GM18868 (cell line): ENCODE measurements around the gene BPI.
"Not testable (repeated sequence)": the region's sequence is repeated elsewhere in the genome, so short reads cannot be mapped to it uniquely, and the experiment has no call there.

Source experiments
- ATAC-seq: cut with Tn5 transposase; IDR thresholded peaks from one replicate; pipeline ENCODE4 v1.9.1; 2021; ENCODE audit warnings: mild to moderate bottlenecking, moderate library complexity; ENCODE audit not compliant: unreplicated experiment

The BPI gene

GRCh38 chr20:38302786-38303185, 1.2 kb upstream of the BPI start:
- ATAC-seq, result no peak

GRCh38 chr20:38304845-38305447, 990 bp downstream of the BPI start:
- ATAC-seq, result no peak

- ATAC-seq, result no peak
Observed at GRCh38 chr20:38305541-38305940, 1.6 kb downstream of the BPI start.

- no peak for ATAC-seq
Observed at GRCh38 chr20:38306379-38306778, 2.4 kb downstream of the BPI start.

GRCh38 chr20:38307371-38308046, 3.6 kb downstream of the BPI start:
- ATAC-seq, result no peak

- ATAC-seq, result no peak
Observed at GRCh38 chr20:38308047-38308438, 4.1 kb downstream of the BPI start.

GRCh38 chr20:38308447-38308846, 4.5 kb downstream of the BPI start:
- ATAC-seq, result no peak

- no peak for ATAC-seq
Observed at GRCh38 chr20:38311091-38311490, 7.1 kb downstream of the BPI start.

GRCh38 chr20:38311491-38311890, 7.5 kb downstream of the BPI start:
- no peak for ATAC-seq

- no peak for ATAC-seq
Observed at GRCh38 chr20:38313676-38314075, 9.7 kb downstream of the BPI start.

- not testable (repeated sequence) for ATAC-seq
Observed at GRCh38 chr20:38314350-38314749, 10.4 kb downstream of the BPI start.

- no peak for ATAC-seq
Observed at GRCh38 chr20:38315290-38315966, 11.5 kb downstream of the BPI start.

- no peak for ATAC-seq
Observed at GRCh38 chr20:38316341-38316740, 12.4 kb downstream of the BPI start.

- ATAC-seq, result no peak
Observed at GRCh38 chr20:38317422-38317821, 13.5 kb downstream of the BPI start.

GRCh38 chr20:38320221-38320620, 16.3 kb downstream of the BPI start:
- ATAC-seq, result no peak

- ATAC-seq, result no peak
Observed at GRCh38 chr20:38321959-38322598, 18.1 kb downstream of the BPI start.

GRCh38 chr20:38324159-38324558, 20.2 kb downstream of the BPI start:
- no peak for ATAC-seq

GRCh38 chr20:38325167-38325566, 21.2 kb downstream of the BPI start:
- ATAC-seq, result no peak

- ATAC-seq, result no peak
Observed at GRCh38 chr20:38325905-38326304, 21.9 kb downstream of the BPI start.

GRCh38 chr20:38326309-38326708, 22.4 kb downstream of the BPI start:
- no peak for ATAC-seq

- no peak for ATAC-seq
Observed at GRCh38 chr20:38330638-38331037, 26.7 kb downstream of the BPI start.

GRCh38 chr20:38331245-38331644, 27.3 kb downstream of the BPI start:
- ATAC-seq, result no peak
